Mesenchymal stem cell (in vitro differentiated cells and primary cell): ENCODE results near the gene CHST11.
A peak's percentile ranks its signal among the peaks of the same experiment; 100 is the strongest.

Experiments
- DNase-seq: peaks from one replicate; pipeline ENCODE4 v3.0.0-alpha.2; 2013
- H2AFZ ChIP-seq: one replicate; pipeline ENCODE4 v1.6.1; 2013; ENCODE audit warnings: low read depth, mild to moderate bottlenecking, control low read depth, inconsistent platforms, low read length, moderate library complexity
- H2AK5ac ChIP-seq: 2 replicates; pipeline ENCODE4 v1.6.1; 2013; ENCODE audit warnings: low read length, moderate library complexity, mild to moderate bottlenecking, inconsistent platforms; ENCODE audit not compliant: severe bottlenecking
- H2BK120ac ChIP-seq: one replicate; pipeline ENCODE4 v1.6.1; 2013; ENCODE audit warnings: low read depth, mild to moderate bottlenecking, inconsistent platforms, low read length, moderate library complexity
- H2BK12ac ChIP-seq, 2 experiments: one replicate each; pipeline ENCODE4 v1.6.1; 2013; ENCODE audit warnings: inconsistent platforms in 2 of 2, low read length in 2 of 2, mild to moderate bottlenecking in 2 of 2, moderate library complexity in 2 of 2, control low read depth in 1 of 2
- H2BK15ac ChIP-seq: one replicate; pipeline ENCODE4 v1.6.1; 2013; ENCODE audit warnings: mild to moderate bottlenecking, low read depth, inconsistent platforms; ENCODE audit not compliant: poor library complexity, severe bottlenecking
- H2BK5ac ChIP-seq: 2 replicates; pipeline ENCODE4 v1.6.1; 2013; ENCODE audit warnings: low read depth, mild to moderate bottlenecking, low read length, control low read depth, inconsistent platforms; ENCODE audit not compliant: poor library complexity, severe bottlenecking
- H3K14ac ChIP-seq, 2 experiments: one replicate each; pipeline ENCODE4 v1.6.1; 2013; ENCODE audit warnings: inconsistent platforms in 2 of 2, low read length in 2 of 2, control low read depth in 1 of 2, mild to moderate bottlenecking in 1 of 2, moderate library complexity in 1 of 2
- H3K18ac ChIP-seq, 2 experiments: one replicate each; pipeline ENCODE4 v1.6.1; 2013; ENCODE audit warnings: inconsistent platforms in 2 of 2, low read length in 2 of 2, control low read depth in 1 of 2, low read depth in 1 of 2, mild to moderate bottlenecking in 1 of 2
- H3K23ac ChIP-seq, 2 experiments: one replicate each; pipeline ENCODE4 v1.6.1; 2013; ENCODE audit warnings: inconsistent platforms in 2 of 2, low read length in 2 of 2, mild to moderate bottlenecking in 2 of 2, moderate library complexity in 2 of 2, control low read depth in 1 of 2
- H3K27ac ChIP-seq: 2 replicates; pipeline ENCODE4 v1.5.1; 2013; ENCODE audit warnings: mild to moderate bottlenecking, moderate library complexity, low read length, control low read depth, inconsistent platforms; ENCODE audit not compliant: poor library complexity, severe bottlenecking
- H3K27me3 ChIP-seq, 2 experiments: 2 replicates each; pipeline versions ENCODE4 v1.6.1 to v1.7.0; 2013; ENCODE audit warnings: low read length in 2 of 2, mild to moderate bottlenecking in 2 of 2, moderate library complexity in 2 of 2, control low read depth in 1 of 2, inconsistent platforms in 1 of 2; ENCODE audit not compliant: control insufficient read depth in 1 of 2, insufficient read depth in 1 of 2
- H3K36me3 ChIP-seq, 2 experiments: 2 replicates each; pipeline versions ENCODE4 v1.6.1 to v1.7.0; 2013; ENCODE audit warnings: low read length in 2 of 2, control low read depth in 1 of 2, inconsistent platforms in 1 of 2, low read depth in 1 of 2, mild to moderate bottlenecking in 1 of 2; ENCODE audit not compliant: insufficient read depth in 2 of 2, control insufficient read depth in 1 of 2
- H3K4ac ChIP-seq, 2 experiments: one replicate each; pipeline ENCODE4 v1.6.1; 2013; ENCODE audit warnings: inconsistent platforms in 2 of 2, low read length in 2 of 2, mild to moderate bottlenecking in 2 of 2, moderate library complexity in 2 of 2, control low read depth in 1 of 2, low read depth in 1 of 2
- H3K4me1 ChIP-seq: 2 replicates; pipeline ENCODE4 v1.6.1; 2013; ENCODE audit warnings: low read depth, low read length, control low read depth; ENCODE audit not compliant: control insufficient read depth, insufficient read depth
- H3K4me2 ChIP-seq: 2 replicates; pipeline ENCODE4 v1.6.1; 2013; ENCODE audit warnings: low read length, mild to moderate bottlenecking, inconsistent platforms; ENCODE audit not compliant: poor library complexity, severe bottlenecking
- H3K4me3 ChIP-seq, 2 experiments: 2 replicates each; pipeline versions ENCODE4 v1.5.1 to v1.7.0; 2013; ENCODE audit warnings: low read length in 2 of 2, mild to moderate bottlenecking in 2 of 2, control low read depth in 1 of 2, low read depth in 1 of 2; ENCODE audit not compliant: insufficient read depth in 1 of 2
- H3K79me1 ChIP-seq: replicated peaks from 2 replicates; pipeline ENCODE4 v1.6.1; 2013; ENCODE audit warnings: mild to moderate bottlenecking, control low read depth, low read length, inconsistent platforms; ENCODE audit not compliant: poor library complexity, severe bottlenecking
- H3K9ac ChIP-seq: 2 replicates; pipeline ENCODE4 v1.7.0; 2013; ENCODE audit warnings: mild to moderate bottlenecking, low read length, moderate library complexity
- H3K9me3 ChIP-seq: 2 replicates; pipeline ENCODE4 v1.7.0; 2013; ENCODE audit warnings: mild to moderate bottlenecking, low read length; ENCODE audit not compliant: control insufficient read depth
- H4K8ac ChIP-seq: one replicate; pipeline ENCODE4 v1.6.1; 2013; ENCODE audit warnings: inconsistent platforms, mild to moderate bottlenecking, low read length, moderate library complexity
- H4K91ac ChIP-seq: one replicate; pipeline ENCODE4 v1.6.1; 2013; ENCODE audit warnings: mild to moderate bottlenecking, low read length, inconsistent platforms
- WGBS: methylation state at CpG from one replicate; pipeline ENCODE4 v1.1.7; 2013; ENCODE audit warnings: mixed read lengths; 5-methylcytosine and 5-hydroxymethylcytosine counted together

CHST11 gene

GRCh38 chr12:104618691-104619090, 161.9 kb downstream of the CHST11 start:
- WGBS = 86% methylated on average over 5 of the region's 5 CpGs
- Histone ChIP-seq H2BK120ac (no peak overlapping the region), H3K18ac (no peak overlapping the region), H3K4me1 (peaks cover 5% of the 10 kb centered on the region), H3K9me3 (no peaks in the 10 kb centered on the region), H3K4ac (no peak overlapping the region), H3K4me3 (no peak overlapping the region), H3K79me1 (no peaks in the 10 kb centered on the region), H4K91ac (peak overlapping the region; percentile 35), H2BK12ac (no peak overlapping the region), H2AFZ (no peak overlapping the region), H3K27me3 (peaks cover 0 to 5% of the 10 kb centered on the region in 2 experiments), H3K23ac (no peak overlapping the region), H4K8ac (no peak overlapping the region), H3K9ac (no peak overlapping the region), H2AK5ac (no peak overlapping the region), H3K36me3 (no peaks in the 10 kb centered on the region), H2BK5ac (no peak overlapping the region), H3K27ac (no peak overlapping the region), H3K14ac (peak overlapping the region in 1 of 2 experiments; percentile 6), H2BK15ac (no peak overlapping the region), H3K4me2 (no peak overlapping the region)
- no peak for DNase-seq

- 79% methylated on average over 6 of the region's 7 CpGs for WGBS
- H2BK15ac ChIP-seq = no peak overlapping the region
- H3K4me1 ChIP-seq = peaks cover 5% of the 10 kb centered on the region
- no peak overlapping the region for H2BK120ac ChIP-seq
- H3K27ac ChIP-seq = no peak overlapping the region
- H4K91ac ChIP-seq = no peak overlapping the region
- no peak overlapping the region for H3K4me3 ChIP-seq
- no peak overlapping the region for H2AK5ac ChIP-seq
- H3K79me1 ChIP-seq = no peaks in the 10 kb centered on the region
- H3K23ac ChIP-seq = no peak overlapping the region
- H2BK12ac ChIP-seq = no peak overlapping the region
- H3K9ac ChIP-seq = no peak overlapping the region
- H3K36me3 ChIP-seq = no peaks in the 10 kb centered on the region
- H3K4me2 ChIP-seq = no peak overlapping the region
- no peak overlapping the region for H2BK5ac ChIP-seq
- H4K8ac ChIP-seq = no peak overlapping the region
- H3K14ac ChIP-seq = no peak overlapping the region
- no peaks in the 10 kb centered on the region for H3K9me3 ChIP-seq
- no peak overlapping the region for H3K4ac ChIP-seq
- no peak for DNase-seq
- H3K27me3 ChIP-seq = peaks cover 0 to 5% of the 10 kb centered on the region in 2 experiments
- no peak overlapping the region for H3K18ac ChIP-seq
- no peak overlapping the region for H2AFZ ChIP-seq
These were observed 162.6 kb downstream of the CHST11 start for GRCh38 chr12:104619305-104619704.

GRCh38 chr12:104620837-104621531, 164.2 kb downstream of the CHST11 start:
- Histone ChIP-seq H3K4ac (no peak overlapping the region), H2BK5ac (no peak overlapping the region), H2AFZ (no peak overlapping the region), H4K8ac (no peak overlapping the region), H3K4me3 (no peak overlapping the region), H3K23ac (no peak overlapping the region), H3K4me2 (no peak overlapping the region), H3K36me3 (no peaks in the 10 kb centered on the region), H2BK12ac (peak overlapping the region in 1 of 2 experiments; percentile 39), H3K4me1 (peaks cover 5% of the 10 kb centered on the region), H3K9me3 (no peaks in the 10 kb centered on the region), H3K18ac (no peak overlapping the region), H3K9ac (no peak overlapping the region), H2AK5ac (no peak overlapping the region), H3K79me1 (no peaks in the 10 kb centered on the region), H3K27ac (no peak overlapping the region), H3K27me3 (peaks cover 0 to 5% of the 10 kb centered on the region in 2 experiments), H2BK15ac (no peak overlapping the region), H3K14ac (no peak overlapping the region), H2BK120ac (no peak overlapping the region), H4K91ac (no peak overlapping the region)
- 80% methylated on average over 5 of the region's 5 CpGs for WGBS
- DNase-seq = no peak

DNA sequence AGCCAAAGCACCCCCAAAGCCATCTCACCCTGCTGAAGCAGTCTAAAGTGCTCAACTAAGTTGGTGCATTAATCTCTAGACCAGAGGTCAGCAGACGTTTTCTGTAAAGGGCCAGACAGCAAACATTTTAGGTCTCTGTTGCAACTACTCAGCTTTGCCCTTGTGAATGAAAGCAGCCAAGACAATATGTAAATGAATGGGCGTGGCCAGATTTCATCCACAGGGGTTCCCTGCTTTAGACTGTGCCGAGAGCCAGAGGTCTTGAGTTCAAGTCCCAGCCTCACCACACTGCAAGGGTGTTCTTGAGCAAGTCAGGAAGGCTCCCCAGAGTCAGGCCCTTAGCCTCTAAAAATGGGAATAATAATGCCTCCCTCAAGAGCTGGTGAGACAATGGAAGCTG, 166.2 kb downstream of the CHST11 start:
- H3K14ac ChIP-seq = no peak overlapping the region
- no peak overlapping the region for H2AK5ac ChIP-seq
- peaks cover 0 to 11% of the 10 kb centered on the region in 2 experiments for H3K27me3 ChIP-seq
- H4K8ac ChIP-seq = no peak overlapping the region
- no peak overlapping the region for H3K4ac ChIP-seq
- no peak overlapping the region for H2BK120ac ChIP-seq
- H3K4me3 ChIP-seq = no peak overlapping the region
- no peak overlapping the region for H2BK5ac ChIP-seq
- no peaks in the 10 kb centered on the region for H3K36me3 ChIP-seq
- no peaks in the 10 kb centered on the region for H3K4me1 ChIP-seq
- H3K23ac ChIP-seq = peak overlapping the region in 1 of 2 experiments; percentile 62
- H3K4me2 ChIP-seq = no peak overlapping the region
- peak; percentile 24 for DNase-seq
- no peaks in the 10 kb centered on the region for H3K9me3 ChIP-seq
- no peak overlapping the region for H2BK15ac ChIP-seq
- peak overlapping the region in 1 of 2 experiments; percentile 32 for H3K18ac ChIP-seq
- no peak overlapping the region for H2BK12ac ChIP-seq
- no peak overlapping the region for H3K9ac ChIP-seq
- 66% methylated on average over 3 of the region's 3 CpGs for WGBS
- H2AFZ ChIP-seq = no peak overlapping the region
- H3K79me1 ChIP-seq = no peaks in the 10 kb centered on the region
- no peak overlapping the region for H3K27ac ChIP-seq
- H4K91ac ChIP-seq = no peak overlapping the region
